HEK293 (cell line): ENCODE measurements around the gene ABCC3.

Experiments used
- CTCF ChIA-PET: fragments of 350-600 bp; formaldehyde crosslinking; extraction: SDS; loops from one replicate; lab custom pipeline; 2021; ENCODE audit warnings: antibody characterized with exemption; lab: Yijun Ruan, JAX
- POLR2A ChIA-PET: fragments of 300-600 bp; formaldehyde crosslinking; extraction: SDS; loops from one replicate; lab custom pipeline; 2020; ENCODE audit warnings: antibody characterized with exemption, inconsistent platforms; lab: Yijun Ruan, JAX
- H3K27ac ChIP-seq: fragments of 200-500 bp; sonication (Bioruptor generic); 2 replicates; pipeline ENCODE4 v1.5.1; 2014; ENCODE audit warnings: low read depth, low read length, control low read depth, inconsistent platforms; ENCODE audit errors: extremely low read depth
- H3K36me3 ChIP-seq, 2 experiments: fragments of 200-500 bp in 1 of 2; sonication (Bioruptor generic) in 1 of 2; 1 replicate in 1 of 2; 2 replicates in 1 of 2; pipeline ENCODE4 v1.5.1; 2014 to 2017; ENCODE audit warnings: inconsistent platforms in 2 of 2, low read length in 2 of 2; ENCODE audit not compliant: control insufficient read depth in 2 of 2, insufficient read depth in 1 of 2
- H3K4me1 ChIP-seq: fragments of 200-500 bp; sonication (Bioruptor generic); 2 replicates; pipeline ENCODE4 v1.5.1; 2014; ENCODE audit warnings: mild to moderate bottlenecking, low read length, inconsistent platforms; ENCODE audit not compliant: control insufficient read depth, insufficient read depth
- H3K4me3 ChIP-seq: 2 replicates; pipeline ENCODE4 v1.5.1; 2011; ENCODE audit warnings: low read depth, mild to moderate bottlenecking, control low read depth, low read length, moderate library complexity
- H3K9me3 ChIP-seq: fragments of 200-500 bp; sonication (Bioruptor generic); 2 replicates; pipeline ENCODE4 v1.5.1; 2014; ENCODE audit warnings: low read depth, low read length, inconsistent platforms; ENCODE audit not compliant: control insufficient read depth, insufficient read depth
- EGR2 ChIP-seq: fragments of 450-650 bp; formaldehyde crosslinking; IDR thresholded peaks from 2 replicates; pipeline ENCODE4 v1.5.1; 2016; ENCODE audit warnings: low read depth, missing biosample characterization, missing genetic modification characterization
- MEIS1 ChIP-seq: sonication (generic); formaldehyde crosslinking; IDR thresholded peaks from 2 replicates; pipeline ENCODE4 v1.8.1; 2022; ENCODE audit warnings: missing genetic modification reagents, mild to moderate bottlenecking, borderline replicate concordance
- PRDM10 ChIP-seq: fragments of 450-650 bp; formaldehyde crosslinking; IDR thresholded peaks from 2 replicates; pipeline ENCODE4 v1.5.1; 2016; ENCODE audit warnings: missing biosample characterization, missing genetic modification characterization
- ZIC2 ChIP-seq: fragments of 450-650 bp; formaldehyde crosslinking; IDR thresholded peaks from 2 replicates; pipeline ENCODE4 v1.5.1; 2016; ENCODE audit warnings: missing biosample characterization, missing genetic modification characterization
- ZNF133 ChIP-seq: fragments of 450-650 bp; formaldehyde crosslinking; IDR thresholded peaks from 2 replicates; pipeline ENCODE4 v1.5.1; 2016; ENCODE audit warnings: missing biosample characterization, missing genetic modification characterization
- ZNF175 ChIP-seq: fragments of 450-650 bp; formaldehyde crosslinking; IDR thresholded peaks from 2 replicates; pipeline ENCODE4 v1.5.1; 2016; ENCODE audit warnings: missing biosample characterization, missing genetic modification characterization
- ZNF37A ChIP-seq: fragments of 450-650 bp; IDR thresholded peaks from 2 replicates; pipeline ENCODE4 v1.5.1; 2018; ENCODE audit warnings: missing biosample characterization, missing genetic modification characterization
- ZNF560 ChIP-seq: fragments of 450-650 bp; formaldehyde crosslinking; IDR thresholded peaks from 2 replicates; pipeline ENCODE4 v1.5.1; 2017; ENCODE audit warnings: missing biosample characterization, missing genetic modification characterization, borderline replicate concordance
- ZNF670 ChIP-seq: fragments of 450-650 bp; formaldehyde crosslinking; IDR thresholded peaks from 2 replicates; pipeline ENCODE4 v1.5.1; 2016; ENCODE audit warnings: missing biosample characterization, missing genetic modification characterization, low read depth
- ZNF707 ChIP-seq: fragments of 450-650 bp; formaldehyde crosslinking; IDR thresholded peaks from 2 replicates; pipeline ENCODE4 v1.5.1; 2016; ENCODE audit warnings: missing biosample characterization, missing genetic modification characterization
- ZNF785 ChIP-seq: fragments of 450-650 bp; formaldehyde crosslinking; IDR thresholded peaks from 2 replicates; pipeline ENCODE4 v1.5.1; 2016; ENCODE audit warnings: missing biosample characterization, missing genetic modification characterization
- ZSCAN18 ChIP-seq: fragments of 450-650 bp; formaldehyde crosslinking; IDR thresholded peaks from 2 replicates; pipeline ENCODE4 v1.5.1; 2016; ENCODE audit warnings: missing biosample characterization, missing genetic modification characterization
- ZSCAN30 ChIP-seq: fragments of 450-650 bp; IDR thresholded peaks from 2 replicates; pipeline ENCODE4 v1.5.1; 2018; ENCODE audit warnings: missing biosample characterization, mild to moderate bottlenecking, missing genetic modification characterization, moderate library complexity
- TF ChIP-seq, protein P1 (sequence below): fragments of 450-650 bp; formaldehyde crosslinking; IDR thresholded peaks from 2 replicates; pipeline ENCODE4 v1.5.1; 2016; ENCODE audit warnings: missing biosample characterization, missing genetic modification characterization
- TF ChIP-seq, protein P2 (sequence below): fragments of 450-650 bp; IDR thresholded peaks from 2 replicates; pipeline ENCODE4 v1.5.1; 2018; ENCODE audit warnings: missing biosample characterization, mild to moderate bottlenecking, missing genetic modification characterization
- TF ChIP-seq, protein P3 (sequence below): fragments of 450-650 bp; formaldehyde crosslinking; IDR thresholded peaks from 2 replicates; pipeline ENCODE4 v1.5.1; 2016; ENCODE audit warnings: missing biosample characterization, missing genetic modification characterization

The ABCC3 gene

GRCh38 chr17:50640686-50641351 lies 6.1 kb downstream of the ABCC3 start (continued):
- TF ChIP-seq, protein P1, sequence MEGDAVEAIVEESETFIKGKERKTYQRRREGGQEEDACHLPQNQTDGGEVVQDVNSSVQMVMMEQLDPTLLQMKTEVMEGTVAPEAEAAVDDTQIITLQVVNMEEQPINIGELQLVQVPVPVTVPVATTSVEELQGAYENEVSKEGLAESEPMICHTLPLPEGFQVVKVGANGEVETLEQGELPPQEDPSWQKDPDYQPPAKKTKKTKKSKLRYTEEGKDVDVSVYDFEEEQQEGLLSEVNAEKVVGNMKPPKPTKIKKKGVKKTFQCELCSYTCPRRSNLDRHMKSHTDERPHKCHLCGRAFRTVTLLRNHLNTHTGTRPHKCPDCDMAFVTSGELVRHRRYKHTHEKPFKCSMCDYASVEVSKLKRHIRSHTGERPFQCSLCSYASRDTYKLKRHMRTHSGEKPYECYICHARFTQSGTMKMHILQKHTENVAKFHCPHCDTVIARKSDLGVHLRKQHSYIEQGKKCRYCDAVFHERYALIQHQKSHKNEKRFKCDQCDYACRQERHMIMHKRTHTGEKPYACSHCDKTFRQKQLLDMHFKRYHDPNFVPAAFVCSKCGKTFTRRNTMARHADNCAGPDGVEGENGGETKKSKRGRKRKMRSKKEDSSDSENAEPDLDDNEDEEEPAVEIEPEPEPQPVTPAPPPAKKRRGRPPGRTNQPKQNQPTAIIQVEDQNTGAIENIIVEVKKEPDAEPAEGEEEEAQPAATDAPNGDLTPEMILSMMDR (tag by site-specific recombination): no peak
- no peak for TF ChIP-seq ZIC2 (tag by site-specific recombination)
- peak; percentile 26; the same call in 1 of the 2 replicates for TF ChIP-seq EGR2 (tag by site-specific recombination)

DNA sequence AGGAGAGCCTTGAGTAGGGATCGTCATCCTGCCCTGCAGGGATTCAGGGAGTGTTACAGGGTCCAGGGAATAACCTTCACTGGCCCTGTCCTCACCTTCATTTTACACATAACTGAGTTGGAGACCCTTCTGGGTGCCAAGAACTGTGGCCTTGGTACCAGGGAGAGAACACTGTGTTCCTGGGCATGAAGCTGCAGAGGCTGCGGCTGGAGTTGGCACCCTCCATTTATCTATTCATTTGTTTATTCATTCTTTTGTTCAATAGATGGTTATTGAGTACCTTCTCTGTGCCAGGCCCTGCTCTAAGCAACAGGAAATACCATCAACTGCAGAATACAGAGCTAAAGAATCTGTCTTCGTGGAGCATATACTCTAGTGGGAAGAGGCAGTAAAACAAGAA lies 6.7 kb downstream of the ABCC3 start:
- TF ChIP-seq ZNF175 (tag by site-specific recombination): no peak
- TF ChIP-seq ZNF707: no peak
- TF ChIP-seq ZNF670 (tag by site-specific recombination): no peak
- Histone ChIP-seq H3K36me3 (no peaks in the 10 kb centered on the region), H3K4me3 (no peak overlapping the region), H3K27ac (no peak overlapping the region), H3K4me1 (peaks cover 3% of the 10 kb centered on the region), H3K9me3 (no peaks in the 10 kb centered on the region)
- ChIA-PET CTCF (interaction anchor here (0.5 to 7.5 kb wide), 8 partner anchors 11 to 244 kb away, joined by 3 to 130 read pairs (median 3); partner anchors contain the start of gene LRRC59), POLR2A (no interaction called here)

DNA sequence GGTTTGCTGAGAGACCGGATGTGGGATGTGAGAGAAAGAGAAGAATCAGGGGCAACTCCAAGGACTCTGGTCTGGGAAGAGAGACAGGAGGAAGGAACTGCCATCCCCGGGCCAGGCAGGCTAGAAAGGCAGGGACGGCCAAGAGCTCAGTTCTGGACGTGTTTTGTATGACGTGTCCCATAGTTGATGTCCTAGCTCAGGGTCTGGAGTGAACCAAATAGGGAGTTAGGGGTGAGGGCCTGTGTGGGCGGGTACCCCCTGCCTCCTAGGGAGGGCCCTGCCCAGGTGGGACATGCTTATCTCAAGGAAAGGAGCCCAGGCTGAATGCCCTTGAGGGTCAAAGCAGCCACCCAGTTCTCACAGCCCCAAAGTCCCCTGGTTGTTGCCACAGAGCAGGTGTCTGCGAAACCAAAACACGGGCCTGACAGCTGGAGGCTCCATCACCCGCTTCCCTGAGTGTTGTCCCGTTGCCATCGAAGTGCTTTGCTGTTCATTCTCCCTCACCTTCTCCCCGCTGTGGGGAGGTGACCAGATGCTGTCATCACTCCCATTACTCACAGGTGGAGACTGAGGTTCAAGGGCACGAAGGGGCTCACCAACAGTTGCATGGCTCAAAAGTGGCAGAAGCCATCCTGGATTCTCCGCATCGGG lies 7.5 kb downstream of the ABCC3 start:
- Histone ChIP-seq H3K4me1 (peaks cover 3% of the 10 kb centered on the region), H3K36me3 (no peaks in the 10 kb centered on the region), H3K4me3 (no peak overlapping the region), H3K9me3 (no peaks in the 10 kb centered on the region), H3K27ac (no peak overlapping the region)
- CTCF ChIA-PET: interaction anchor here (0.6 to 7.5 kb wide), 5 partner anchors 10 to 74 kb away, joined by 3 to 130 read pairs (median 3); no protein-coding TSS in a partner anchor
- POLR2A ChIA-PET: no interaction called here
- TF ChIP-seq ZSCAN30 (no peak), PRDM10 (tag by site-specific recombination) (0 out of 2 replicates have a peak, but pooled peaks have one; percentile 26)

DNA sequence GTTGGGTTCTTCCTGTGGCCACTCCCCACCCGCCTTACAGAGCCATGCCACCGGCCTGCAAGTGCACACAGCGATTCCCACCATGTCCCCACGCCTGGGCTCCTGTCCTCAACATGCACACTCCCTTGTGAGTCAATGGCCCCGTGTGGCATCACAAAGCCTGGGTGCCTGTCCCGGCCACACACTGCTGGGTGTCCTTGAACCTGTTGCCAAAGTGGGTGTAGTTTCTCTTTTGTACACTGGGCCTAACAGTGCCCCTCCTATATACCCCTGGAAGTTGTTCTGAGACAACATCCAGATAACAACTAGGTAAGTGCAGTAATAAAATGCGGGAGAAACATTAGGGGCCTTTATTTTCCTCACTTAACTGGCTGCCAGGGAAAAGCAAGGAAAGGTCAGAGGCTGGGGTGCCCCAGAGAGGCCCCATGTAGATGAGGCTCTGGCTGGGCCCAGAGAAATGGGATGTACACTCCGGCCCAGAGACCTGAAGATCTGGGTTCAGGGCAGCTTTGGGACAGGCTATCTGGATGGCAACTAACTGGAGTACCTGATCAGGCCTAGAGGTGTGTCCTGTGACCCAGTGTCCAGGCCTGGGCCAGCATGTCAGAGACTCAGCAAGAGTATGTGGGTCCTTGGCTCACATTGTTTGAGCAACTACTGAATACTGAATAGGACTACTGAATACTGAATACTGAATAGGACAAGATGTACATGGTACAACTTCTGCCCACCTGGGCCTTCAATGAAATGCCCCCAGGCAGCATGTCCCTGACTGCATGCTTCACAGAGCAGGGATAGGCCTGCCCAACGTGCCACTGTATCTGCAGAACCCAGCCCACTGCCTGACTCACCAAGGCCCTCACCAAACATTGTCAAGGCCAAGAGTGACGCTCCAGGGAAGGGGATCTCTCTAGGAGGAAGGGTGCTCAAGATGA lies 8.3 kb downstream of the ABCC3 start:
- ChIA-PET POLR2A (no interaction called here), CTCF (no interaction called here)
- H3K27ac ChIP-seq: no peak overlapping the region
- TF ChIP-seq, protein P2, sequence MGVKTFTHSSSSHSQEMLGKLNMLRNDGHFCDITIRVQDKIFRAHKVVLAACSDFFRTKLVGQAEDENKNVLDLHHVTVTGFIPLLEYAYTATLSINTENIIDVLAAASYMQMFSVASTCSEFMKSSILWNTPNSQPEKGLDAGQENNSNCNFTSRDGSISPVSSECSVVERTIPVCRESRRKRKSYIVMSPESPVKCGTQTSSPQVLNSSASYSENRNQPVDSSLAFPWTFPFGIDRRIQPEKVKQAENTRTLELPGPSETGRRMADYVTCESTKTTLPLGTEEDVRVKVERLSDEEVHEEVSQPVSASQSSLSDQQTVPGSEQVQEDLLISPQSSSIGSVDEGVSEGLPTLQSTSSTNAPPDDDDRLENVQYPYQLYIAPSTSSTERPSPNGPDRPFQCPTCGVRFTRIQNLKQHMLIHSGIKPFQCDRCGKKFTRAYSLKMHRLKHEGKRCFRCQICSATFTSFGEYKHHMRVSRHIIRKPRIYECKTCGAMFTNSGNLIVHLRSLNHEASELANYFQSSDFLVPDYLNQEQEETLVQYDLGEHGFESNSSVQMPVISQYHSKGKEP: no peak
- TF ChIP-seq ZNF133 (tag by site-specific recombination) (no peak), MEIS1 (CRISPR knock-in tag) (no peak), ZNF560 (tag by site-specific recombination) (no peak), ZNF37A (no peak), ZNF785 (no peak), ZSCAN18 (tag by site-specific recombination) (no peak)
- TF ChIP-seq, protein P3, sequence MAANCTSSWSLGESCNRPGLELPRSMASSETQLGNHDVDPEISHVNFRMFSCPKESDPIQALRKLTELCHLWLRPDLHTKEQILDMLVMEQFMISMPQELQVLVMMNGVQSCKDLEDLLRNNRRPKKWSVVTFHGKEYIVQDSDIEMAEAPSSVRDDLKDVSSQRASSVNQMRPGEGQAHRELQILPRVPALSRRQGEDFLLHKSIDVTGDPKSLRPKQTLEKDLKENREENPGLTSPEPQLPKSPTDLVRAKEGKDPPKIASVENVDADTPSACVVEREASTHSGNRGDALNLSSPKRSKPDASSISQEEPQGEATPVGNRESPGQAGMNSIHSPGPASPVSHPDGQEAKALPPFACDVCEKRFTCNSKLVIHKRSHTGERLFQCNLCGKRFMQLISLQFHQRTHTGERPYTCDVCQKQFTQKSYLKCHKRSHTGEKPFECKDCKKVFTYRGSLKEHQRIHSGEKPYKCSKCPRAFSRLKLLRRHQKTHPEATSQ (tag by site-specific recombination): no peak
- peaks cover 3% of the 10 kb centered on the region for H3K4me1 ChIP-seq
- no peak overlapping the region for H3K4me3 ChIP-seq
- H3K9me3 ChIP-seq: no peaks in the 10 kb centered on the region
- no peaks in the 10 kb centered on the region for H3K36me3 ChIP-seq
